NCI-H69 (cell line): ENCODE measurements around the gene ZNF624.

ENCODE experiments used
- DNase-seq: peaks from one replicate; lab custom pipeline; 2025; lab: John Stamatoyannopoulos, UW

The ZNF624 gene

GRCh38 chr17:16593356-16594102 is 60.1 kb downstream of the ZNF624 start:
- no peak for DNase-seq

DNA sequence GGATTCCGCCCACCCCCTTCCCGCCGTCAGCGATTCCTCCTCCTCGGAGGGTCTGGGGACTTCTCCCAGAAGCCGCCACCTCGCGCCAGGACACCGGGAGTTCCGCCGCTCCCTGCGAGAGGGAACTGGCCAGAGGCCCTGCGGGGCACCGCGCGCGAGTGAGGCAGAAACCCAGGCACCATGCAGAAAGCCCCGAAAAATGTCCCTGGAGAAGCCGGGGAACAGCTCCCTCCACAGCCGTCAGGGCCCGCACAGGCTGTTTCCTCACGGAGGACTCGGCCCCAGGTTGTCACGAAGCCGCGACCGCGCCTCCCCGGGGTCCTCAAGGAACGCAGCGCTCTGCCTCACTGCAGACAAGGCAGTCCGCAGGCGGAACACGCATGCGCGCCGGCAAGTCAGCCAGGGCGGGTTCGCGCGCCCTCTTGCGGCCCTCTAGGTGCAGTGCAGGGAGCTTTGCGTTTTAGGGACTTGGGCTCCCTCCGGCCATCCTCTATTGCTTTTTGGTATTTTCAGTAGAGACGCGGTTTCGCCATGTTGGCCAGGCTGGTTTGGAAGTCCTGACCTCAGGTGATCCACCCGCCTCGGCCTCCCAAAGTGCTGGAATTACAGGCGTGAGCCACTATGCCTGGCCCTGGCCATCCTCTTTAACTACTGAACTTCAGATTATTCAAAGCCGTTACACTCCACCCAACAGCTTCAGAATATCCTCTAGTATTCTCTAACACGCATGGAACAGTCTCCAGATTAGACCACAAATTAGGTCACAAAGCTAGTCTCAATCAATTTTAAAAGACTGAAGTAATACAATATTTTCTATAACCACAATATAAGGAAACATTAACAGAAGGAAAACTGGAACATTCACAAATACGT is 64.3 kb downstream of the ZNF624 start:
- DNase-seq = peak; percentile 83

DNA sequence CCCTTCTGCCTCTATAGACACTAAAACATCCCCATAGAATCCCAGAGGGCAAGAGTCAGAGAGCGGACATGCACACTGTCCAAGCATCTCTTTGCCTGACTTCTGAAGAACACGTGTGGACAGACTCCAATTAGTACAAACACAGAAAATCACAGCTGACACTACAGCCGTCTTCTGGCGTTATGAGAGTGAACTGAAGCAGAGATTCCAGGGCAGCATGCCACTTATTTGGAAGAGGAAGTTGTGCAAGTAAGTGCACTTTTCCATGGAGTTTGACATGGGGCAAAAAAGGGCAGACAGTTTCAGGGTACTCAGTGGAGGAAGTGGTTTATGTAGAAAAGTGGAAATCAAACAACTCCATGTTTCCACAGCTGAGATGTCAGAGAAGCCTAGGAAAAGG is 67.9 kb downstream of the ZNF624 start:
- no peak for DNase-seq

DNA sequence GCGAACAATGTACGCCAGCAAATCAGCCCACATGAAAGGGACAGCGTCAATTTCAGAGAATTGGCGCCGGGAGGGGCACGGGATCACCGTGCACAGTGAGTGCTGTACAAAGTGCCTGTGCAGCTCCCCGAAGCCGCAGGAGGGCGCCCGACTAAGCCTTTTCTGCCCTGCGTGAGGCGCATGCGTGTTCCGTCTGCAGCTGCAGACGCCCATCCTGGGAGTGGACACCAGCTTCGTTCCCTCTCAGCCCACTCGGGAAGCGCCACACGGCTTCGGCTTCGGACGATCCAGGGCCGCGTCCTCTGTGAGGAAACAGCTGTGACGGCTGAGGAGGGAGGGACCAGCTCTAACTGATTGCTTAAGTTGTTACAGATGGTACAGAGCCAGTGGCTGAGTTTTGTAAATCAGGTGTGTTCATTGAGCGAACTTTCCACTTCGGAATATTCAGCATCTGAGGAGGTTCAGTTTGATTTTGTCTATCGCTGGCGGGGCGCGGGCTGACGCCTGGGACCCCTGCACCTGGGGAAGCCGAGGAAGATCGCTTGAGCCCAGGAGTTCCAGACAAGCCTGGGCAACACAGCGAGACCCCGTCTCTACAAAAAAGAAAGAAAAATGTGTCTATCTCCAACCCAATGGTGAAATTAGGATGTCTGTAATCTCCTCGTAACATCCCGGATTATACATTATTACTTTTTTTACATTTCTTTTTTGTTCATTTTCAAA is 69.2 kb downstream of the ZNF624 start:
- peak; percentile 87 for DNase-seq

- DNase-seq = no peak
These were observed 69.9 kb downstream of the ZNF624 start for GRCh38 chr17:16583781-16584180.

DNA sequence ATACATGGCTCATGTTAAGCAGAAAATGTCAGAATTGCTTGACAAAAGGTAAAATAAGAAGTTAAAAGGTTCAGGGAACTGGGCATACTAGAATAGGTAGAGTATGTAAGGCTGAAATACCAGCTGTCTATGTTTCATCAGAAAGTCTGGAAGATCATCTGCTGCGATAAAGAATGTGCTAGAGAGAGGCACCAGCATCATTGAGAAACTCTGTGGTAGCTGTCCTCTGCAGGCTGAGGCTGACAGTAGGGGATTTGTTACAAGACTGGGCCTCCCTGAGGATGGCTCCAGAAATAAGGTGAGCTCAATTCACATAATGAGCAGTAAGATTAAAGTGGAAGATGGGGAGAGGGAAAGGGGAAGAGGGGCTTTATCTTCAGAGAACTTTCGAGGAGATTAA is 80.2 kb downstream of the ZNF624 start:
- no peak for DNase-seq
